ENCODE data around the gene DKKL1.
"Not testable (repeated sequence)": the region's sequence is repeated elsewhere in the genome, so short reads cannot be mapped to it uniquely, and the experiment has no call there.

DKKL1 gene

GRCh38 chr19:49363268-49364082 lies at the start of gene DKKL1:
DKKL1 (plus strand) TSS chr19:49363877; CDS start chr19:49363999, 122 bp downstream.
- CTCF ChIA-PET, result interaction anchor here (1.0 to 1.6 kb wide), 2 partner anchors 15 to 20 kb away, joined by 3 to 4 read pairs; no protein-coding TSS in a partner anchor

GRCh38 chr19:49315111-49315510 lies 48.6 kb upstream of the DKKL1 start:
- ChIA-PET POLR2A (no interaction called here), CTCF (interaction anchor here (5.5 kb wide), 1 partner anchor 13 kb away, joined by 42 read pairs; no protein-coding TSS in a partner anchor)
- TF ChIP-seq CTCF (IDR thresholded peaks at IDR 0.05; ENCODE audit: control extremely low read depth, extremely low read depth, low read depth, missing control alignments), result no peak

More at GRCh38 chr19:49363268-49364082, at the start of gene DKKL1:
- no peak for TF ChIP-seq CTCF (IDR thresholded peaks at IDR 0.05; ENCODE audit: control extremely low read depth, extremely low read depth, low read depth, missing control alignments)
- POLR2A ChIA-PET, result interaction anchor here (0.7 kb wide), 1 partner anchor 27 kb away, joined by 5 read pairs; no protein-coding TSS in a partner anchor
- DNase-seq (ENCODE audit: extremely low spot score), result peak; percentile 91

DNA sequence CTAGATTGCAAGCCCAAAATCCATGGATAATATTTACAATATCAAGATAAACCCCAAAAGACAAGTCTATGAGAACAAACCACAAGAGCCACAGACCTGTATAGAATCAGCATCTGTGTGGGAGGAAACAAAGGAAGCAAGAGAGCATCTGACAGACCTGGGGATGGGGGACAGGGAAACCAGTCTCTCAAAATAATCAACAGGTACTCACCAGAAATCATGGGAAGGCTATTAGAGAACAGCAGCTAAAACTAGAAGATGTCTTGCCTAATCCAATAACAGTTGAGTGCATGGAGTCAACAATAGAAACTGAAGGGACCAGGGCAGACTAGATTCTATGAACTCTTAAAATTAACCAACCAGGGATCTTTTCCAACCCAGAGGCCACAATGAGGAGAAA lies 47.4 kb upstream of the DKKL1 start:
- CTCF ChIA-PET, result interaction anchor here (0.6 to 5.5 kb wide), 2 partner anchors 15 to 63 kb away, joined by 3 to 42 read pairs; no protein-coding TSS in a partner anchor
- TF ChIP-seq CTCF (IDR thresholded peaks at IDR 0.05; ENCODE audit: control extremely low read depth, extremely low read depth, low read depth, missing control alignments), result no peak

More at GRCh38 chr19:49315111-49315510, 48.6 kb upstream of the DKKL1 start:
- DNase-seq (ENCODE audit: extremely low spot score), result no peak

DNA sequence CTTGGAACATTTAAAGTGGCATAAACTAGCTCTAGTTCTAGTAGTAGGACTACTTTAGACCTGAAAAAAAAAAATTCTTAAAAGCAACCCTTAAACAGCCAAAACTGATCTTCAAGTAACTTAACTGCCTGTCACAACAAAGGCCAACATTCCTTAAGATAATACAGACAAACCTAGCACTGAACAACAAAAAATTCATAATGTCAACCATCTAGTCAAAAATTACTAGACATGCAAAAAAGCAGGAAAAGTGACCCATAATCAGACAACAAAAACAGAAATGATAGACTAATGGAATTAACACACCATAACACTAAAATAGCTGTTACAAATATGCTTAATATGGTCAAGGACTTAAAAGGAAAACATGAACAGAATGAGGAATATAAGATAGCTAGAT lies 45.4 kb upstream of the DKKL1 start:
- POLR2A ChIA-PET, result no interaction called here
- no peak for DNase-seq (ENCODE audit: extremely low spot score)
- no peak for TF ChIP-seq CTCF (IDR thresholded peaks at IDR 0.05; ENCODE audit: control extremely low read depth, extremely low read depth, low read depth, missing control alignments)
- CTCF ChIA-PET, result interaction anchor here (1.3 to 3.1 kb wide), 4 partner anchors 10 to 93 kb away, joined by 4 to 15 read pairs (median 6); partner anchors contain the start of gene CD37

More for the DNA sequence above, 47.4 kb upstream of the DKKL1 start:
- POLR2A ChIA-PET, result no interaction called here
- no peak for DNase-seq (ENCODE audit: extremely low spot score)

DNA sequence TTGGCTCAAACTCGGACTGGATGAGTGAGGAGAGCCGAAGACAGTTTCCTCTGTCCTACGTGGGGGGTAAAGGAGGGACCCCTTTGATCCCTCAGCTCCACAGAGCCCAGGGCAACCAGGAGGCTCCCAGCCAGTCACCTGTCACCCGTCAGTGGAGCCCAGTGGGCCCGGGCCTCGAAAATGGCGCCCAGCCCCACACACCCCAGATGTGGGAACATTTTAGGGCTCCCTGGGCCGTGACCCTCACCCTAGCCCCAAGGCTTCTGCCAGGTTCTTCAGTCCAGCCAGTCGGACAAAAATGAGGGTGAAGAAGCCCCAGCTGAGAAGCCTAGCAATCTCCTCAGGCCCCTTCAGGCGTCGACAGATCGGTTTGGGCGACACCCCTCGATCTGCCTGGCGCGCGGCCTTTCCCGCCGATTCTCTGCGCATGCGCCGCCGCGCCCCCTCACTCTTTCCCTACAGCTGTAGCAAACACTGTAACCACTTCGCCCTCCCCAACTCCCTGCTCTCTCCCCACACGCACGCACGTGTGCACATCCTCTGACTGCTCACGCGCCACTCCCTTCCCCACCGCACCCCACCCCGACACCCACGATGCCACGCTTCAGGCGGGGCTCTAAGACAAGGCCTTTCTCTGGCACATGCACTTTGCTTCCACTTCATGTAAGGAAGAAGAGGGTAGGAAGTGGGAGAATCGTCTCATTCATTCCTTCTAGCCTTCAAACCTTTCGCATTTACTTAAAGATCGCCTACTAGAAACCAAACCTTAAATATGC lies 38.7 kb upstream of the DKKL1 start, which contains the start of gene SLC6A16:
TSS of gene SLC6A16 (minus strand) at position 391 of the 776 bp plus-strand sequence. CDS start 13,844 bp downstream, outside the sequence.
- CTCF ChIA-PET, result interaction anchor here (0.8 to 1.8 kb wide), 7 partner anchors 15 to 211 kb away, joined by 3 to 10 read pairs (median 5); partner anchors contain the start of gene LIN7B
- peak; percentile 10 for DNase-seq (ENCODE audit: extremely low spot score)
- POLR2A ChIA-PET, result no interaction called here
- no peak for TF ChIP-seq CTCF (IDR thresholded peaks at IDR 0.05; ENCODE audit: control extremely low read depth, extremely low read depth, low read depth, missing control alignments)

DNA sequence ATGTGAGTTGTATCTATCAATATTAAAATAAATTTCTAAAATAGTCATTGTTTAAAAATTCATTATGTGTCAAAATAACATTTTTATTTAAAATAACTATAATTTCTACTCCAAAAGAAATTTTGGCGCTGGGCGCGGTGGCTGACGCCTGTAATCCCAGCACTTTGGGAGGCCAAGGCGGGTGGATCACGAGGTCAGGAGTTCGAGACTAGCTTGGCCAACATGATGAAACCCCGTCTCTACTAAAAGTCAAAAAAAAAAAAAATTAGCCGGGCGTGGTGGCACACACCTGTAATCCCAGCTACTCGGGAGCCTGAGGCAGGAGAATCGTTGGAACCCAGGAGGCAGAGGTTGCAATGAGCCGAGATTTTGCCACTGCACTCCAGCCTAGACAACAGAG lies 37.9 kb upstream of the DKKL1 start:
- CTCF ChIA-PET, result interaction anchor here (0.7 to 2.8 kb wide), 7 partner anchors 14 to 245 kb away, joined by 3 to 17 read pairs (median 3); partner anchors contain the start of gene LIN7B
- POLR2A ChIA-PET; DNase-seq (ENCODE audit: extremely low spot score): not testable (repeated sequence)
